Gastrocnemius medialis (tissue), 4 donors: ENCODE results near the gene KDM3B. TPM values are rescaled to one million over a fixed set of nuclear protein-coding genes. Genes with fewer than 3 reads are reported as not detected.

Experiments used
- ATAC-seq, 2 donors: fragments of 150-250 bp; one replicate each; pipeline ENCODE4 v1.9.1; 2016
- DNase-seq, 2 donors: peaks; one replicate each; pipeline ENCODE4 v3.0.0-alpha.2; 2019
- H3K27ac ChIP-seq, 4 donors: fragments of 200-600 bp; sonication (generic); 1 replicate in 1 of 4; 2 replicates in 3 of 4; pipeline ENCODE4 v1.5.1; 2016 to 2018; ENCODE audit warnings: mild to moderate bottlenecking in 2 of 4, moderate library complexity in 1 of 4
- H3K27me3 ChIP-seq, 3 donors: fragments of 200-600 bp; sonication (generic) in 2 of 3; 1 replicate in 1 of 3; 2 replicates in 2 of 3; pipeline versions ENCODE4 v1.5.1 to v1.6.0; 2016 to 2019; ENCODE audit warnings: mild to moderate bottlenecking in 1 of 3, moderate library complexity in 1 of 3
- H3K36me3 ChIP-seq, 2 donors: fragments of 200-600 bp; sonication (generic) in 1 of 2; one replicate each; pipeline ENCODE4 v1.5.1; 2017 to 2018
- H3K4me1 ChIP-seq, 2 donors: fragments of 200-600 bp; sonication (generic) in 1 of 2; one replicate each; pipeline ENCODE4 v1.5.1; 2016 to 2017; ENCODE audit warnings: mild to moderate bottlenecking in 2 of 2
- H3K4me3 ChIP-seq, 4 donors: fragments of 200-600 bp; sonication (generic) in 3 of 4; 1 replicate in 1 of 4; 2 replicates in 3 of 4; pipeline ENCODE4 v1.5.1; 2016 to 2019; ENCODE audit warnings: mild to moderate bottlenecking in 2 of 4
- H3K9me3 ChIP-seq, 3 donors: fragments of 200-600 bp; sonication (generic) in 2 of 3; 1 replicate in 1 of 3; 2 replicates in 2 of 3; pipeline ENCODE4 v1.5.1; 2016 to 2019
- POLR2A ChIP-seq, 2 donors: fragments of 450-650 bp; IDR thresholded peaks; one replicate each; pipeline ENCODE4 v1.6.1; 2017; ENCODE audit warnings: antibody characterized with exemption in 2 of 2, mild to moderate bottlenecking in 2 of 2, moderate library complexity in 2 of 2
- in situ Hi-C, 4 donors: fragments of 200-750 bp; cut with MboI; loops; one replicate each; pipeline versions ENCODE4 v1.15.0 to v1.8.0; 2017; ENCODE audit warnings: low sequenced_read_pairs in 4 of 4
- intact Hi-C: fragments of 100-400 bp; cut with DNase I; formaldehyde crosslinking; loops from one replicate; pipeline ENCODE4 v1.15.1; 2023; ENCODE audit warnings: low total_unique reads
- total RNA-seq, 4 donors: library from RNA; depleted of rRNA; stranded (reverse); fragments of >200 nt; gene quantifications; one replicate each; pipeline versions ENCODE4 v1.1.0 to v1.2.3, GENCODE V29; 2016
- TF ChIP-seq, protein P1 (sequence below), 5 experiments: fragments of 450-650 bp in 3 of 5; fragments of 200-600 bp in 2 of 5; sonication (generic) in 2 of 5; IDR thresholded peaks in 4 of 5; conservative IDR thresholded peaks in 1 of 5; 1 replicate in 4 of 5; 2 replicates in 1 of 5; pipeline ENCODE4 v1.5.1; 2016 to 2019; ENCODE audit warnings: antibody characterized with exemption in 5 of 5, mild to moderate bottlenecking in 3 of 5, moderate library complexity in 3 of 5

The KDM3B gene
- total RNA-seq, 4 donors from 2014 or later, result 49.4 to 100 (median 74.2) TPM

GRCh38 chr5:138425079-138425478 lies 72.6 kb downstream of the KDM3B start:
- ATAC-seq (peak; percentile 30 to 33), DNase-seq (no peak)
- Histone ChIP-seq H3K4me3 (no peak overlapping the region), H3K4me1 (no peaks in the 10 kb centered on the region), H3K36me3 (peaks cover 0 to 98% of the 10 kb centered on the region in 2 donors), H3K27ac (peak overlapping the region in 1 of 4 donors; percentile 3), H3K27me3 (no peaks in the 10 kb centered on the region), H3K9me3 (no peaks in the 10 kb centered on the region)
- TF ChIP-seq POLR2A (IDR thresholded peaks at IDR 0.05), result no peak
- TF ChIP-seq, protein P1, sequence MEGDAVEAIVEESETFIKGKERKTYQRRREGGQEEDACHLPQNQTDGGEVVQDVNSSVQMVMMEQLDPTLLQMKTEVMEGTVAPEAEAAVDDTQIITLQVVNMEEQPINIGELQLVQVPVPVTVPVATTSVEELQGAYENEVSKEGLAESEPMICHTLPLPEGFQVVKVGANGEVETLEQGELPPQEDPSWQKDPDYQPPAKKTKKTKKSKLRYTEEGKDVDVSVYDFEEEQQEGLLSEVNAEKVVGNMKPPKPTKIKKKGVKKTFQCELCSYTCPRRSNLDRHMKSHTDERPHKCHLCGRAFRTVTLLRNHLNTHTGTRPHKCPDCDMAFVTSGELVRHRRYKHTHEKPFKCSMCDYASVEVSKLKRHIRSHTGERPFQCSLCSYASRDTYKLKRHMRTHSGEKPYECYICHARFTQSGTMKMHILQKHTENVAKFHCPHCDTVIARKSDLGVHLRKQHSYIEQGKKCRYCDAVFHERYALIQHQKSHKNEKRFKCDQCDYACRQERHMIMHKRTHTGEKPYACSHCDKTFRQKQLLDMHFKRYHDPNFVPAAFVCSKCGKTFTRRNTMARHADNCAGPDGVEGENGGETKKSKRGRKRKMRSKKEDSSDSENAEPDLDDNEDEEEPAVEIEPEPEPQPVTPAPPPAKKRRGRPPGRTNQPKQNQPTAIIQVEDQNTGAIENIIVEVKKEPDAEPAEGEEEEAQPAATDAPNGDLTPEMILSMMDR (IDR thresholded peaks at IDR 0.05 in 4 of 5, conservative IDR thresholded peaks at IDR 0.05 in 1 of 5), result no peak
- intact Hi-C loops (no loop called here), in situ Hi-C loops (no loop called here)

- H3K4me3 ChIP-seq, result no peak overlapping the region
- no peak for ATAC-seq
- H3K9me3 ChIP-seq, result no peaks in the 10 kb centered on the region
- no peaks in the 10 kb centered on the region for H3K27me3 ChIP-seq
- TF ChIP-seq POLR2A (IDR thresholded peaks at IDR 0.05), result no peak
- TF ChIP-seq, protein P1 (IDR thresholded peaks at IDR 0.05 in 4 of 5, conservative IDR thresholded peaks at IDR 0.05 in 1 of 5), result no peak
- intact Hi-C loops (no loop called here), in situ Hi-C loops (no loop called here)
- H3K4me1 ChIP-seq, result peaks cover 11 to 14% of the 10 kb centered on the region in 2 donors
- H3K27ac ChIP-seq, result peak overlapping the region in 2 of 4 donors; percentile 4 to 47
- no peak for DNase-seq
- peaks cover 0 to 58% of the 10 kb centered on the region in 2 donors for H3K36me3 ChIP-seq
Measured at GRCh38 chr5:138435943-138436342, 83.5 kb downstream of the KDM3B start.

GRCh38 chr5:138438003-138438723 lies 85.7 kb downstream of the KDM3B start:
- Histone ChIP-seq H3K9me3 (no peaks in the 10 kb centered on the region), H3K4me3 (peak overlapping the region; percentile 43 to 66 (median 54)), H3K27ac (peak overlapping the region in 2 of 4 donors; percentile 21 to 40), H3K36me3 (peaks cover 0 to 35% of the 10 kb centered on the region in 2 donors), H3K27me3 (no peaks in the 10 kb centered on the region), H3K4me1 (peaks cover 11 to 14% of the 10 kb centered on the region in 2 donors)
- peak; percentile 35 to 39 for ATAC-seq
- TF ChIP-seq POLR2A (IDR thresholded peaks at IDR 0.05), result no peak
- TF ChIP-seq, protein P1 (IDR thresholded peaks at IDR 0.05 in 4 of 5, conservative IDR thresholded peaks at IDR 0.05 in 1 of 5), result no peak
- intact Hi-C loops, result no loop called here
- DNase-seq, result no peak
- in situ Hi-C loops, result no loop called here

DNA sequence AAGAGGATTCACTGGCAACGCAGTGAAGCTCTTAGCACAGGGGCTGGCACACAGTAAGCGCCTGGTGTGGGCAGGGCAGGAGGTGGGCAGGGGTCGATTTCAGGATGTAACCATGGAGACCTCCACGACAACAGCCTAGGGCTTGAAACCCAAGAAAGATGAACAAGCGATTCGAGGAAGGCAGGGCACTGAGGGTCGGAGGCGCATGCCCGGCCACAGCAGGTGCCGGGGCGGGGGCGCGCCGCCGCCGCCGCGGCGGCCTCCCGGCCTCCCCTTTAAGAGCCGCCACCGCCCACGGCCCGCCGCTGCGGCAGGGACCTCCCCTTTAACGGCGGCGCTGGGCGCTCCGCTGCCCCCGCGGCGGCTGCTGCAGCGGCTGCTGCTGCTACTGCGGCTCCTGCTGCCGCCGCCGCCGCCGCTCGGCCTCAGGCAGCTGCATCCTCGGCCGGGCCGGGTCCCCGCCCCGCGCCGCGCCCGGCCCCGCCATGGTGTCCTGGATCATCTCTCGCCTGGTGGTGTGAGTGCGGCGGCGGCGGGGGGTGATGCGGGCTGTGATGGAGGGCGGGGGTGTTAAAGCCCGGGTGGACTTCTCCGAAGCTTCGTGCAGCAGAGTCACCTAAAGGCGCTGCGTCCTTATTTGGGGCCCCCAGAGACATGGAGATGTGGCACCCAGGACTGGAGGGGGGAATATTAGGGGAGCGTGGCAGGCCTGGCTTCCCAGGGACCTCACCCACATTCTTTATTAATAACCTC lies 86.4 kb downstream of the KDM3B start, which contains the start of gene REEP2:
Gene REEP2 (plus strand): TSS at position 334 of the 753 bp plus-strand sequence. CDS start 152 bp downstream, at position 486.
- no peak for DNase-seq
- intact Hi-C loops (no loop called here), in situ Hi-C loops (no loop called here)
- Histone ChIP-seq H3K4me3 (peak within 1 kb of the TSS; percentile 43 to 66 (median 54)), H3K9me3 (no peaks in the 10 kb centered on the region), H3K36me3 (peaks cover 0 to 28% of the 10 kb centered on the region in 2 donors), H3K27ac (peak within 1 kb of the TSS in 2 of 4 donors; percentile 23 to 40), H3K4me1 (peaks cover 11 to 14% of the 10 kb centered on the region in 2 donors), H3K27me3 (no peaks in the 10 kb centered on the region)
- TF ChIP-seq, protein P1 (IDR thresholded peaks at IDR 0.05 in 4 of 5, conservative IDR thresholded peaks at IDR 0.05 in 1 of 5), result no peak
- ATAC-seq, result peak; percentile 30 to 58
